Measurements from ENCODE around the gene TMEM201.
"Not testable (repeated sequence)": the region's sequence is repeated elsewhere in the genome, so short reads cannot be mapped to it uniquely, and the experiment has no call there.

Gene TMEM201

DNA sequence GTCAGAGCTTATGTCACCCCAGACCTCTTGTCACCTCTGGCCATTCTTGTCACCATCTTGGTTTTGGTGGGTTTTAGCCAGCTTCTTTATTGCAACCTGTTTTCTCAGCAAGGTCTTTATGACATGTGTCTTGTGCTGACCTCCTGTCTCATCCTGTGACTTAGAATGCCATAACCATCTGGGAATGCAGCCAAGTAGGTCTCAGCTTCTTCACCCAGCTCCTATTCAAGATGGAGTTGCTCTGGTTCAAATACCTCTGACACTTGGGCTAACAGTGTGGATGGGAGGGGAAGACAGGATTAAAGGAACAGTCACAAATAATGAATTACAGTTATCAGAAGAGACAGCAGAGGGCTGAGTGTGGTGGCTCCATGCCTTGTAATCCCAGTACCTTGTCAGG is 32.3 kb downstream of the TMEM201 start:
- no peak for DNase-seq (ENCODE audit: low read depth, low spot score)

DNA sequence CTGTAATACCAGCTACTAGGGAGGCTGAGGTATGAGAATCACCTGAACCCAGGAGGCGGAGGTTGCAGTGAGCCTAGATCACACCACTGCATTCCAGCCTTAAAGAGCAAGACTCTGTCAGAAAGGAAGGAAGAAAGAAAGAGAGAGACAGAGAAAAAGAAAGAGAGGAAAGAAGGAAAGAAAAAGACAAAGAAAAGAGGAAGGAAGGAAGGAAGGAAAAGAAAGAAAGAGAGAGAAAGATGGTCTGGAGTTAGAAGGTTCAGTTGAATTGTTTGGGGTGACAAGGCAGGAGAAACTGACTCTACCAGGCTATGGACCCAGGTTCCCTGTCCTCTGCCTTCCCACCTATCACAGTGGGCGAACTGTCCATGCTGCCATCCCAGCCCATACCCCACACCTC is 35.4 kb downstream of the TMEM201 start:
- no peak for DNase-seq (ENCODE audit: low read depth, low spot score)

DNA sequence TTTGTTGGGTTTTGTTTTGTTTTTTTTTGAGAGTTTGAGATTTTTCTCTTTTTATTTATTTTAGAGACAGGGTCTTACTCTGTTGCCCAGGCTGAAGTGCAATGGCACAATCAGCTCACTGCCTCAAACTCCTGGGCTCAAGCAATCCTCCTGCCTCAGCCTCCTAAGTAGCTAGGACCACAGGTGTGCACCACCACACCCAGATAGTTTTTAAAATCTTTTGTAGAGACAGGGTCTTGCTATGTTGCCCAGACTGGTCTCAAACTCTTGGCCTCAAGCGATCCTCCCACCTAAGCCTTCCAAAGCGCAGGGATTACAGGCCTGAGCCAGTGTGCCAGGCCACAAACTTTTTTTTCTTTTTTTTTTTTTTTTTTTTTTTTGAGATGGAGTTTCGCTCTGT is 36.3 kb downstream of the TMEM201 start:
- DNase-seq (ENCODE audit: low read depth, low spot score): not testable (repeated sequence)

GRCh38 chr1:9626201-9626608 is 37.5 kb downstream of the TMEM201 start:
- DNase-seq (ENCODE audit: low read depth, low spot score): no peak

GRCh38 chr1:9628541-9629444 is 40.1 kb downstream of the TMEM201 start:
- no peak for DNase-seq (ENCODE audit: low read depth, low spot score)

- no peak for DNase-seq (ENCODE audit: low read depth, low spot score)
Observed at GRCh38 chr1:9629445-9630201, 40.9 kb downstream of the TMEM201 start.

DNA sequence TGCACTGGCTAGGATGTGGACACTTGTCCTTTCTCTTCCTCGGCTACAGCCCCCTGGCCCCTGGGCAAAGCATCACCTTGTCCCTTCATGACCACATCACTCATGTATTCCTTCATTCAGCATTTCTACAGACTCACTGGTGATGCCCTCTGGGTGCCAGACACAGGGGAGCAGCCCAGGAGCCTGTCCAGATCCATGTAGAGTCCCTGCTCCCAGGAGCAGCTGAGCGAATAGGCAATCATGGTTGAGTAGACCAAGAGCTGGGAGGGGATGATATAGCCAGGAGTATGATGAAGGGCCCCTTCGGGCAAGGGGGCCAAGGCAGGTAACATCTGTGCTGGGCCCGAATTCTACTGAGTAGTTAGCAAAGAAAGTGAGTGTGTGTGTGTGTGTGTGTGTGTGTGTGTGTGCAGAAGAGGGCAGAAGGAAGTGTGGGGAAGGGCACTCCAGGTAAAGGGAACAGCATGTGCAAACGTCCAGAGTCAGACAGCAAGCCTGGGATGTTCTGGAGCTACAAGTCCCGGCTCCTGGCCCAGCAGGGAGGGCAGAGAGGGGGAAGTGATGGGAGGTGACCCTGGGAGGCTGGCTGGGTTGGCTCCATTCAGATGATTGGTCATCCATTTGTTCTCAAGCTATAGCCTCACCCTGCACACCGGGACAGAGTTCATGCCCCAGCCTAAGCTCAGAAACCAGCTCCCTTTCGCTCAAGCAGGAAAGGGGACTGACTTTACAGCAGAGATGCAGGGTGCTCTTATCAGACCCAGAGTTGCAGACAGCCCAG is 41.8 kb downstream of the TMEM201 start:
- no peak for DNase-seq (ENCODE audit: low read depth, low spot score)

GRCh38 chr1:9631613-9632012 is 42.9 kb downstream of the TMEM201 start:
- no peak for DNase-seq (ENCODE audit: low read depth, low spot score)

GRCh38 chr1:9633493-9633892 is 44.8 kb downstream of the TMEM201 start:
- no peak for DNase-seq (ENCODE audit: low read depth, low spot score)

- DNase-seq (ENCODE audit: low read depth, low spot score): no peak
Observed at GRCh38 chr1:9634582-9634981, 45.9 kb downstream of the TMEM201 start.

DNA sequence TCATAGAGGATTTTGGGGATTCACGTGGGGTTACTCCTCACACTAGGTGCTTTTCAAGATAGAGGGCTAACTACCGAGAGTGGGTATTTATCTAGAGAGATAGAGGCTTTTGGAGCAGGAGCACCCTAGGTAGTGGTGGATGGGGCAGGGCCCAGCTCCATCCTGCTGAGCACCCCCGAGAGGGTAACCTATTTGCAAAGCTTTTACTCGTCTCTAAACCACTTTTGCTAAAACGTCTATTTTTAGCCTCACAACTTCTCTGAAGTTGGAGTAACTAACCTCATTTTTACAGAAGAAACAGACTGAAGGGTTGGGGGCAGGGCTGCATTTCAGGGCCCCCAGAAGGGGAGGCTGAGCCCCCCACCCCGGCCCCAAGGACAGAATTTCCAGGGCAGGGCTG is 50.5 kb downstream of the TMEM201 start:
- no peak for DNase-seq (ENCODE audit: low read depth, low spot score)

- DNase-seq (ENCODE audit: low read depth, low spot score): no peak
Observed at GRCh38 chr1:9643351-9644256, 54.9 kb downstream of the TMEM201 start.

DNA sequence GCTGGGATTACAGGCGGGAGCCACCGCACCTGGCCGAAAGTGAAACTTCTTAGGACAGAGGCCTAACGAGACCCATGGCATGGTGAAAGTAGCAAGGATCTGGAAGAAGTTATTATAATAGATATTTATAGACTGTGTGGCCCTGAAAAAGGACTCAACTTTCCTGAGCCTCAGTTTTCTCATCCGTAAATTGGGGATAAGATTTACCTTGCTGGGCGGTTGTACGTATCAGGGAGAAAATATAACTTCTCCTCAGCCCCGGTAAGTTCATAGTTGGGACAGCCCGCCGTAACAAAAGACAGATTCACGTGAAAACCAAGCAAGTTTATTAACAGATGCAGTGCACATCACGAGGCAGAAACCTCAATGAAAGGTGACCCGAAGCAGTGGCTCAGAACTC is 57.3 kb downstream of the TMEM201 start:
- DNase-seq (ENCODE audit: low read depth, low spot score): no peak

DNA sequence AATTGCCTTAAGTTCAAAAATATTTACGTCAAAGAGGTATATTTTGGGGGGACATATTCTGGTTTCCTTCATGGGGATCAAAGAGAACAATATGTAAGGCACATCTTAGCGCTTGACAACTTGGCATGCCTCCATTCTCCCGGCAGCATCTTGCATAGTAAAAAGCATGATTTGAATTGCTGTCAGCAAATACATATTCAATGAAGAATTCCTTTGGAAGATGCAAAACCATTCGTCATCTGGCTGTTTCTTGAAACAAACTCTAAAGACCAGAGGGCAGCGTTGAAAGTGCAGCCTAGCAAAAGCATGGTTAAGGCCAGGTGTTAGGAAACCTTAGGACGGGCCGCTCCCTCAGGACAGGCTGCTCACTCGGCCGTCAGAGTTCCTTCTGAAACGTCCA is 59.5 kb downstream of the TMEM201 start:
- no peak for DNase-seq (ENCODE audit: low read depth, low spot score)

DNA sequence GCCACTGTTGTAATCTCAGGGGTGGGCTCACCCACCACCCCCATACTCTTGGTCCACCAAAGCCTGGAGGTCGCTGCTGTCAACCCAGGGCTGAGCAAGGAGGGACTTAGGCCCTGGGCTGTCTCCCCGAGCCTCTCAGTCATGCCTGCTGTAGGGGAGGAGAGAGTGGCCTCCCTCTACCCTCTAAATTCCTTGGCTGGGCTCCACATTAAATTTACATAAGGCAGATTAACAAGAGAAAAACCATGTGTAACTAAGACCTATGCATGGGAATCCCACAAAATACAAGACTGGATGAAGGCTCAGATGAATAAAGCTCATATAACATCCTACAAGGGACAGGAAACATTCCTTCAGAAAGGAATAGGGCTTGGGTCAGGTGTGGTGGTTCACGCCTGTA is 61.1 kb downstream of the TMEM201 start:
- DNase-seq (ENCODE audit: low read depth, low spot score): peak; percentile 23

DNA sequence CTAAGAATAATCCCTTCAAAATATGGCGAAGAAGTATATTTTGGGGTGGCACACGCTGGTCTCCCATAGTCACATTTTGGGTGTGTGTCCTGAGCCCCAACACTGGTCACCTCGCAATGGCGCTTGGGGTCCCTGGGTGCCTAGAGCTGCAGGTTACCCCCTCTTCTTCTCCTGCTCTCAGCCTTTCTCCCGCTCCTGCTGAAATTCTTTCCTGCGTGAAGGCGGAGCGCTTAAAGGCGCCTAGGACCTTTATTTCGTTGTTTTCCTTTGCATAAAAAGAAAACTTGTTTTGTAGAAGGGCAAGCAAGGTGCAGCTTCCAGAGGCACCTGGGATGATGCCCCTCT is 62.5 kb downstream of the TMEM201 start:
- no peak for DNase-seq (ENCODE audit: low read depth, low spot score)

- DNase-seq (ENCODE audit: low read depth, low spot score): peak; percentile 77
Observed at GRCh38 chr1:9651565-9652378, 63.1 kb downstream of the TMEM201 start, which contains the start of gene PIK3CD. TSS of gene PIK3CD (plus strand) at chr1:9651731. CDS start at chr1:9710456, 58,725 bp downstream.

DNA sequence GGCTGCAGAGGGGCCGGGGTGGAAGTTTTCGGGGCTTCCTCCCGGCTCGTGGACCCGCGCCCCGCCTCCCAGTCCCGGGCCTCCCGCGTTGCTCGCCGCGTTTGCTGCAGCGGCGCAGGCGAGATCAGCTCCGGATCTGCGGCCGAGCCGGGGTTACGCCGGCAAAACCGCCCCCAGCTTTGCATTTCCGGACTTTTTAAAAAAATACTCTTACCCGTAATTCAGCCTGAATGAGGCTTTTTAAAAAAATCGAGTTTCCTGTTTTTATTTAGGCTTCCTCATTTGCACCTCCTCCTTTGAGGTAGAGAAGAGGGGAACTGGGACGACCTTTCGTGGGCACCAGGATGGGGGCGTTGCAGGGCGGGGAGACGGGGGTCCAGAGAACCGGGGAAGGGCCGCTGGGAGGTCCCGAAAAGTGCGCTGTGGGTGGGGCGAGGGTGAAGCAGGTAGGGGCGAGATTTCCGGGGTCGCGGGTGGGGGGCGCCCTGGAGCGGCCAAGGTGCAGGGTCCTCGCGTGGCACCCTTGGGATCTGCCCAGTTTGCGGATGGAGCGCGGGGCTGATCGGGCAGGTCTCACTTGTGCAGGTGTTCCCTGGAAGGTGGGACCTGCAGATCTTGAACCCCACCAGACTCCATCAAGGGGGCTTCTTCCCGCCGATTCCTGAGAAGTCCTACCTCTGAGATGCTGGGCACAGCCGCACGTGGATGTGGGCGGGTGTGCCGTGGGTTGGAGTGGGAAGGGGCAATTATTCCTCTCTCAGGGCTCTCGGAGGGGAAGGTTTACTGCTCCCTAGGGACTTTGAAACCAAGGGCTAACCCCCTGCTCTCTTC is 63.9 kb downstream of the TMEM201 start:
- DNase-seq (ENCODE audit: low read depth, low spot score): no peak

DNA sequence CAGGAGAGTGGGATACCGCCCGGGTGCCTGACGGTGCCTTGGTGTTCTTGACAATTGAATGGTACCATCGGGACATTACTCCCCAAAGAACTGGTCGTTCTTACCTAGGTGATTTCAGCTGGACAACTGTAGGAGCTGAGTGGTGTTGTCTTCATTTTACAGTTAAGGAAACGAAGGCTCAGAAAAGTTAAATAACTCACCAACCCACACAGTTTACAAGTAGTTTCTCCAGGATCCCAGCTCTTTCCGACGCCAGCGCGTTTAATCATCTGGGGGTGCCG is 64.4 kb downstream of the TMEM201 start:
- DNase-seq (ENCODE audit: low read depth, low spot score): no peak
